Tibial artery (tissue), 4 donors: ENCODE data around the gene MRPS18A.

Experiments used
- DNase-seq, 2 donors: peaks; one replicate each; pipeline ENCODE4 v3.0.0-alpha.2; 2019
- H3K27ac ChIP-seq, 2 donors: fragments of 200-600 bp; sonication (generic) in 1 of 2; 1 replicate in 1 of 2; 2 replicates in 1 of 2; pipeline ENCODE4 v1.5.1; 2018 to 2019; ENCODE audit warnings: mild to moderate bottlenecking in 1 of 2
- H3K27me3 ChIP-seq, 2 donors: fragments of 200-600 bp; sonication (generic) in 1 of 2; one replicate each; pipeline versions ENCODE4 v1.5.1 to v1.6.0; 2016 to 2019
- H3K36me3 ChIP-seq, 3 donors: fragments of 200-600 bp; sonication (generic) in 2 of 3; one replicate each; pipeline ENCODE4 v1.5.1; 2016 to 2019; ENCODE audit warnings: mild to moderate bottlenecking in 2 of 3
- H3K4me1 ChIP-seq, 4 donors: fragments of 200-600 bp; sonication (generic) in 2 of 4; 1 replicate in 3 of 4; 2 replicates in 1 of 4; pipeline ENCODE4 v1.5.1; 2016 to 2019
- H3K4me3 ChIP-seq, 2 donors: fragments of 200-600 bp; sonication (generic) in 1 of 2; 1 replicate in 1 of 2; 2 replicates in 1 of 2; pipeline ENCODE4 v1.5.1; 2018 to 2019; ENCODE audit warnings: mild to moderate bottlenecking in 2 of 2
- H3K9me3 ChIP-seq, 3 donors: fragments of 200-600 bp; sonication (generic) in 1 of 3; one replicate each; pipeline ENCODE4 v1.5.1; 2016 to 2019
- intact Hi-C: fragments of 100-400 bp; cut with DNase I; formaldehyde crosslinking; loops from one replicate; pipeline ENCODE4 v1.15.0; 2023; ENCODE audit warnings: low total_unique reads
- TF ChIP-seq, protein P1 (sequence below), 2 experiments: fragments of 200-600 bp in 1 of 2; fragments of 450-650 bp in 1 of 2; IDR thresholded peaks; one replicate each; pipeline ENCODE4 v1.5.1; 2017 to 2019; ENCODE audit warnings: antibody characterized with exemption in 2 of 2, mild to moderate bottlenecking in 1 of 2, moderate library complexity in 1 of 2

MRPS18A gene

DNA sequence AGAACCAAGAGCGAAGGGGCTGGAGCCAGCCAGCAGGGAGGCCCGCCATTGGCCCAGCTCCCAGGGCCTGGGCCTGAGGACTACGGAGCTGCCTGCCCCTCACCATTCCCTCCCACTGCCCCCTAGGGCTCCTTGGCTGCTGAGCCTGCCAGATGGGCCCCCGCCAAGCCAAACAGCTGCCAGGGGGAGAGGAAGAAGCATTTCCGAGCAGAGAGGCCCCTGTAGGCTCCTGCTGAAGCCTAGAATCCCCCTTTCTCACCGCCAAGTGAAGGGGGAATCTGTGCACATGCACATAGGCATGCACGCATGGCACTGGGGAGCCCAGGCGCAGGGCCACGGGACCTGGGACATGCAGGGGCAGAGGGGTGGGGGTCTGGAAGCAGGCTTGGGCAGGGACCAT is 28.5 kb upstream of the MRPS18A start:
- Histone ChIP-seq H3K4me3 (no peak overlapping the region), H3K36me3 (no peaks in the 10 kb centered on the region), H3K27ac (no peak overlapping the region), H3K27me3 (peaks cover 0 to 3% of the 10 kb centered on the region in 2 donors), H3K9me3 (no peaks in the 10 kb centered on the region), H3K4me1 (peaks cover 0 to 19% (median 10%) of the 10 kb centered on the region in 4 donors)
- intact Hi-C loops = no loop called here
- TF ChIP-seq, protein P1, sequence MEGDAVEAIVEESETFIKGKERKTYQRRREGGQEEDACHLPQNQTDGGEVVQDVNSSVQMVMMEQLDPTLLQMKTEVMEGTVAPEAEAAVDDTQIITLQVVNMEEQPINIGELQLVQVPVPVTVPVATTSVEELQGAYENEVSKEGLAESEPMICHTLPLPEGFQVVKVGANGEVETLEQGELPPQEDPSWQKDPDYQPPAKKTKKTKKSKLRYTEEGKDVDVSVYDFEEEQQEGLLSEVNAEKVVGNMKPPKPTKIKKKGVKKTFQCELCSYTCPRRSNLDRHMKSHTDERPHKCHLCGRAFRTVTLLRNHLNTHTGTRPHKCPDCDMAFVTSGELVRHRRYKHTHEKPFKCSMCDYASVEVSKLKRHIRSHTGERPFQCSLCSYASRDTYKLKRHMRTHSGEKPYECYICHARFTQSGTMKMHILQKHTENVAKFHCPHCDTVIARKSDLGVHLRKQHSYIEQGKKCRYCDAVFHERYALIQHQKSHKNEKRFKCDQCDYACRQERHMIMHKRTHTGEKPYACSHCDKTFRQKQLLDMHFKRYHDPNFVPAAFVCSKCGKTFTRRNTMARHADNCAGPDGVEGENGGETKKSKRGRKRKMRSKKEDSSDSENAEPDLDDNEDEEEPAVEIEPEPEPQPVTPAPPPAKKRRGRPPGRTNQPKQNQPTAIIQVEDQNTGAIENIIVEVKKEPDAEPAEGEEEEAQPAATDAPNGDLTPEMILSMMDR (IDR thresholded peaks at IDR 0.05) = no peak
- DNase-seq = no peak

DNA sequence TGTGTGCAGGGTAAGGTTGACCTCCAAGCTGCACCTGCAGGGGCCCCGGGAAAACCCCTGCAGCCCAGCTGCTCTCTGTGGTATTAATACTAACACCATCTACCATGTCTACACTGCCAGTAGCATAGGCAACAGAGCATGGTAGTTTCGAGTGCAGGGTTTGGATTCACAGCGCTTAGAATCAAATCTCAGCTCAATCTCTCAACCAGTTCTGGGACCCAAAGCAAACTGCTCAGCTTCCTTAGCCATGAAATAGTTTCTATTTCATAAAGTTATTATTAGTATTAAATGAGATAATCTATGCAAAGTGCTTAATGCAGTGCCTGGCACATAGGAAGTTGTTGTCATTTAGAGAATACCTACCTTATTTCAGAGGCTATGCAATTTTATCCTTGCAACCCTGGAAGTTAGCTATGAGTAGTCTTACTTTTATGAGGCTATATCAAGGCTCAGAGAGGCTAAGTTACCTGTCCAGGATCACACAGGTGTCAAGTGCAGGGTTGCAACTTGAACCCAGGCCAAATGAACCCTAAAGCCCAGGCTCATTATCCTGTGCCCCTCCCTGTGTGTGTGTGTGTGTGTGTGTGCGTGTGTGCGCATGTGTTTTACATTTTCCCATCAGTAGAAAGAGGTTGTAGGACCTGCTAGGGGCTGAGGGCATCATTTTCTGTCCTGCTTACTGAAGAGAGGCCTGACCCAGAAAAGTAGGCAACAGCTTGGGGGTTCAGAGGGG is 27.6 kb upstream of the MRPS18A start:
- no peak for DNase-seq
- peaks cover 0 to 19% (median 10%) of the 10 kb centered on the region in 4 donors for H3K4me1 ChIP-seq
- H3K9me3 ChIP-seq = no peaks in the 10 kb centered on the region
- peaks cover 0 to 6% of the 10 kb centered on the region in 2 donors for H3K27me3 ChIP-seq
- H3K27ac ChIP-seq = no peak overlapping the region
- intact Hi-C loops = no loop called here
- TF ChIP-seq, protein P1 (IDR thresholded peaks at IDR 0.05) = no peak
- H3K36me3 ChIP-seq = no peaks in the 10 kb centered on the region
- no peak overlapping the region for H3K4me3 ChIP-seq

DNA sequence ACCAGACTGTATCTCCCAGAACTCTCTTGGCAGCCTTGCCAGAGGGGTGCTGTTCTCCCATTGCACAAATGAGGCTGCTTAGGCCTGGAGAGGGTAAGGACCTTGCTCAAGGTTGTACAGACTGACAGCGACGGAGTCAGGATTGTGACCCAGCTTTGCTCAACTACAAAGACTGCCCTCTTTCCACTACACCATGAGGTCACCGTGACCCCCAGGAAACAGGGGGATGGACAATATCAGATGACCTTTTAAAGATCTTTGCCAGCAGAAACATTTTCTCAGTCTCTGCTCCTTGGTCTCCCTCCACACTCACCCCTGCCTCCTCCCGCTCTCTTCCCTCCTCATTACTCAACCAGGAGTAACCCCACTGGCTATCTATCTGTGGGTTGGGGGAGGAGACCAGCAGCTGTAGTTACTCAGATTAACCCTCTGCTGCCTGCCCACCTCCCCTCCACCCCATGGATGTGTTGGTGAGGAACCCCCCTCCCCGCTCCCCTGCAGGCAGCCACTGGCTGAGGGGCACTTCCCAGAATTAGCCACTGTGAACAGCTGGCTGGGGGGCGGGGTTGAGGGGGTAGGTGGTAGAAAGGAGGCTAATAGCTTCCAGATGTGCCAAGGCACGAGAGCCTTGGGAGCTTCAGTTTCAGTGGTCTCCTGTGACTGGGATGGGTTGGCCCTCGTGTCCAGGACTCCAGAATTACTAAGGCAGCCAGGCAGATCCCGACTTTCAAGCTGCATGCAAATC is 26.9 kb upstream of the MRPS18A start:
- no peak overlapping the region for H3K27ac ChIP-seq
- no peaks in the 10 kb centered on the region for H3K9me3 ChIP-seq
- no peak for DNase-seq
- H3K27me3 ChIP-seq = peaks cover 0 to 3% of the 10 kb centered on the region in 2 donors
- no peaks in the 10 kb centered on the region for H3K36me3 ChIP-seq
- peaks cover 0 to 19% (median 10%) of the 10 kb centered on the region in 4 donors for H3K4me1 ChIP-seq
- intact Hi-C loops = no loop called here
- H3K4me3 ChIP-seq = no peak overlapping the region
- TF ChIP-seq, protein P1 (IDR thresholded peaks at IDR 0.05) = no peak

DNA sequence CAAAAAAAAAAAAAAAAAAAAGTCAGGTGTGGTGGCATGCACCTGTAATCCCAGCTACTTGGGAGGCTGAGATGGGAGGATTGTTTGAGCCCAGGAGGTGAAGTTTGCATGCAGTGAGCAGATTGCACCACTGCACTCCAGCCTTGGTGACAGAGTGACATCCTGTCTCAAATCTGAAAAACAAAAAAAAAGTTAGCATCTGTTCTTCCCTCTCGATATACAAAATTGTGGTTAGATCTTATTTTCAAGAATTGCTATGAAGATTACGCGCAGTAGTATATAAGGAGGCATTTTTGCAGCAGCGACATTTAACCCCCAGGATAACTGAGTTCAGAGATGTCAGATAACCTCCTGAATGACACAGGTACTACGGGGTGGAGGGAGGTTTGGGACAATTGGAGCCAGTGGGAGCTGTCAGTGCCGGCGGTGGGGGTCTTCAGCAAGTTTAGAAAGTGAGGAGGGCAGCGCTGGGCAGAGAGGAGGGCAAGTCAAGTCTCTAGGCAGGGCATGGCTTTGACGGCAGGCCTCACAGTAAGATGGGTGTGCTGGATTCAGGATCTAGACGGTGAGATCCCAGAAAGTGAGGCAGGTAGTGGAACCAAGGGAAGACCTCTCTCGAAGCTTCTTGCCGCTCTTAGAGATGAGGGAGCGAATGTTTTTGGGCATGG is 26.2 kb upstream of the MRPS18A start:
- intact Hi-C loops = no loop called here
- peaks cover 0 to 19% (median 10%) of the 10 kb centered on the region in 4 donors for H3K4me1 ChIP-seq
- H3K27me3 ChIP-seq = peaks cover 0 to 3% of the 10 kb centered on the region in 2 donors
- H3K4me3 ChIP-seq = no peak overlapping the region
- TF ChIP-seq, protein P1 (IDR thresholded peaks at IDR 0.05) = no peak
- H3K9me3 ChIP-seq = no peaks in the 10 kb centered on the region
- no peak overlapping the region for H3K27ac ChIP-seq
- DNase-seq = no peak
- no peaks in the 10 kb centered on the region for H3K36me3 ChIP-seq

DNA sequence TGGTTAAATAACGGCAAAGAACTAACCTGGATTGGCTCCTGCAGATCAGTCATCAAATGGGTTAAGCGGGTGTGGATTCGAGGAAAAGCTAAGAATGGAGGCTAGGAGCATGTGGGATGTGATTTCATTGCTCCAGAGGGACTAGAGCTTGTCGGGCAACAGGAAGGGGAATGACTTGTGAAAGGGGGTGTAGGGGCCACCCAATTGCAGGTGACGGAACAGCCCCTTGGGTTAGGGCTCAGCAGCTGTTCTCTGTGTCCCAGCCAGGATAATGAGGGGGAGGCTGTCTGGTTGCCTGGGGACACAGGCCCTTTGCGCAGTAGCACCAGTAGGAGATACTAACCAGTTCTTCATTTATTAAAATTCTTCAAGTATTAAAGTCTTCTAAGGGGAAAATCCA is 25.0 kb upstream of the MRPS18A start:
- TF ChIP-seq, protein P1 (IDR thresholded peaks at IDR 0.05) = no peak
- Histone ChIP-seq H3K4me3 (no peak overlapping the region), H3K4me1 (peaks cover 0 to 19% (median 10%) of the 10 kb centered on the region in 4 donors), H3K36me3 (no peaks in the 10 kb centered on the region), H3K27ac (no peak overlapping the region), H3K9me3 (no peaks in the 10 kb centered on the region), H3K27me3 (peaks cover 0 to 3% of the 10 kb centered on the region in 2 donors)
- no peak for DNase-seq
- intact Hi-C loops = no loop called here
